ENCODE results near the gene SEPTIN10. TPM values are rescaled to one million over a fixed set of nuclear protein-coding genes. Genes with fewer than 3 reads are reported as not detected.

The SEPTIN10 gene
- total and polyA plus RNA-seq, 2 of the 8 experiments (the other 6 are each of a cell fraction or from before 2014, with no cell fraction given), result 23.7 to 101 TPM

- TF ChIP-seq PHF8 (conservative IDR thresholded peaks at IDR 0.05; ENCODE audit: low read depth, low read length), result no peak
- no peak for TF ChIP-seq SP4 (IDR thresholded peaks at IDR 0.05; ENCODE audit: low read length)
- TF ChIP-seq HDAC2 (IDR thresholded peaks at IDR 0.05; ENCODE audit: borderline replicate concordance in 1 of 2, low read depth in 2 of 2, low read length in 2 of 2), result no peak
- TF ChIP-seq KDM1A (IDR thresholded peaks at IDR 0.05; ENCODE audit: borderline replicate concordance, low read length), result no peak
- no peak for TF ChIP-seq MAX (IDR thresholded peaks at IDR 0.05)
Observed at GRCh38 chr2:109631741-109632140, 18.0 kb upstream of the SEPTIN10 start (continued).

Measured in H1 (cell line).